Uterus (tissue), 2 donors: ENCODE data around the gene SYDE2.

Source experiments
- POLR2A ChIP-seq, 2 donors: fragments of 450-650 bp; IDR thresholded peaks; one replicate each; pipeline ENCODE4 v1.6.1; 2016; ENCODE audit warnings: antibody characterized with exemption in 2 of 2, mild to moderate bottlenecking in 1 of 2, moderate library complexity in 1 of 2
- TF ChIP-seq, protein P1 (sequence below), 4 experiments: fragments of 200-600 bp in 2 of 4; fragments of 450-650 bp in 2 of 4; sonication (generic) in 2 of 4; IDR thresholded peaks; one replicate each; pipeline ENCODE4 v1.5.1; 2016 to 2019; ENCODE audit warnings: antibody characterized with exemption in 4 of 4, mild to moderate bottlenecking in 2 of 4, moderate library complexity in 1 of 4

DNA sequence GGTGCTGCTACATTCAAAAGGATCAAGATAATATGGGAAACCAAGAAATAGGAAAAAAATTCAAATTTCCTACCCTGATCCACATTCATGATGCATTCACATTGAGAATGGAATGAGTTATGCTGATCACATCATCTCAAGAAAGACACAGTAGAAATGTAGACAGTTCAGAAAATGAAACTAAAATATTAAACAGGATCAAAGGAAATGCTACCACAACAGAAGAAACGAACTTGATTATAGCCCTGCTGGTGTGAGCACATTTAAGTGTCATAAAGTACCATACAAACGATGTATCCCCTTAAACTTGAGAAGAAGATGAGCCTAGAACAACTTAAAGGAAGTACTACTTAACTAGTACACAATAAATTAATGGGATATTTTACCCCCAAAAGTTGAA lies 21.3 kb downstream of the SYDE2 start:
- TF ChIP-seq, protein P1, sequence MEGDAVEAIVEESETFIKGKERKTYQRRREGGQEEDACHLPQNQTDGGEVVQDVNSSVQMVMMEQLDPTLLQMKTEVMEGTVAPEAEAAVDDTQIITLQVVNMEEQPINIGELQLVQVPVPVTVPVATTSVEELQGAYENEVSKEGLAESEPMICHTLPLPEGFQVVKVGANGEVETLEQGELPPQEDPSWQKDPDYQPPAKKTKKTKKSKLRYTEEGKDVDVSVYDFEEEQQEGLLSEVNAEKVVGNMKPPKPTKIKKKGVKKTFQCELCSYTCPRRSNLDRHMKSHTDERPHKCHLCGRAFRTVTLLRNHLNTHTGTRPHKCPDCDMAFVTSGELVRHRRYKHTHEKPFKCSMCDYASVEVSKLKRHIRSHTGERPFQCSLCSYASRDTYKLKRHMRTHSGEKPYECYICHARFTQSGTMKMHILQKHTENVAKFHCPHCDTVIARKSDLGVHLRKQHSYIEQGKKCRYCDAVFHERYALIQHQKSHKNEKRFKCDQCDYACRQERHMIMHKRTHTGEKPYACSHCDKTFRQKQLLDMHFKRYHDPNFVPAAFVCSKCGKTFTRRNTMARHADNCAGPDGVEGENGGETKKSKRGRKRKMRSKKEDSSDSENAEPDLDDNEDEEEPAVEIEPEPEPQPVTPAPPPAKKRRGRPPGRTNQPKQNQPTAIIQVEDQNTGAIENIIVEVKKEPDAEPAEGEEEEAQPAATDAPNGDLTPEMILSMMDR (IDR thresholded peaks at IDR 0.05) = no peak
- no peak for TF ChIP-seq POLR2A (IDR thresholded peaks at IDR 0.05)
